Small intestine (tissue), 7 donors: ENCODE results near the gene SRGAP3. TPM values are rescaled to one million over a fixed set of nuclear protein-coding genes. Genes with fewer than 3 reads are reported as not detected.

Experiments used
- DNase-seq, 2 donors: peaks; one replicate each; pipeline versions ENCODE4 v3.0.0 to v3.0.0-alpha.2; 2013
- FAIRE-seq: peaks from 2 replicates; lab custom pipeline; 2012; peaks lifted over from hg19 to GRCh38; lab: Jason Lieb, UNC
- H3K27ac ChIP-seq, 3 donors: one replicate each; pipeline ENCODE4 v1.5.1; 2013; ENCODE audit warnings: low read length in 2 of 3, mild to moderate bottlenecking in 2 of 3, control low read depth in 1 of 3, inconsistent platforms in 1 of 3, low read depth in 1 of 3, moderate library complexity in 1 of 3
- H3K27me3 ChIP-seq, 3 donors: one replicate each; pipeline ENCODE4 v1.6.1; 2013; ENCODE audit warnings: low read length in 3 of 3, inconsistent platforms in 1 of 3; ENCODE audit not compliant: control insufficient read depth in 3 of 3, insufficient read depth in 3 of 3
- H3K36me3 ChIP-seq, 3 donors: one replicate each; pipeline ENCODE4 v1.6.1; 2013; ENCODE audit warnings: low read length in 3 of 3, inconsistent platforms in 1 of 3, low read depth in 1 of 3, mild to moderate bottlenecking in 1 of 3, moderate library complexity in 1 of 3; ENCODE audit not compliant: control insufficient read depth in 3 of 3, insufficient read depth in 2 of 3
- H3K4me1 ChIP-seq, 3 donors: one replicate each; pipeline ENCODE4 v1.6.1; 2013; ENCODE audit warnings: low read length in 2 of 3, inconsistent platforms in 1 of 3, low read depth in 1 of 3, mild to moderate bottlenecking in 1 of 3, moderate library complexity in 1 of 3; ENCODE audit not compliant: control insufficient read depth in 3 of 3, insufficient read depth in 2 of 3
- H3K4me3 ChIP-seq, 3 donors: one replicate each; pipeline ENCODE4 v1.5.1; 2013; ENCODE audit warnings: low read length in 3 of 3, control low read depth in 1 of 3, inconsistent platforms in 1 of 3, low read depth in 1 of 3, mild to moderate bottlenecking in 1 of 3, moderate library complexity in 1 of 3
- H3K9me3 ChIP-seq, 2 donors: one replicate each; pipeline ENCODE4 v1.6.1; 2013; ENCODE audit warnings: low read depth in 1 of 2, low read length in 1 of 2; ENCODE audit not compliant: control insufficient read depth in 2 of 2, insufficient read depth in 1 of 2
- WGBS, 3 donors: extraction: QIAGEN DNeasy Blood & Tissue Kit; methylation state at CpG; one replicate each; pipeline ENCODE4 v1.1.7; 2013; 5-methylcytosine and 5-hydroxymethylcytosine counted together
- polyA plus RNA-seq, 4 donors: library from polyadenylated mRNA; stranded (reverse) in 3 of 4; unstranded in 1 of 4; fragments of 200-250 nt in 3 of 4; fragments of 120-200 nt in 1 of 4; gene quantifications; one replicate each; pipeline versions ENCODE4 v1.2.1 to v1.2.3, GENCODE V29; 2013
- donor health status: healthy with polysubstance abuse.
- donor health status: control.
- donor health status: control.
- donor health status: Bipolar disorder and iron deficiency.
- donor health status: healthy.

The SRGAP3 gene
- polyA plus RNA-seq, 4 donors = 0.22 to 2.7 (median 1.2) TPM

DNA sequence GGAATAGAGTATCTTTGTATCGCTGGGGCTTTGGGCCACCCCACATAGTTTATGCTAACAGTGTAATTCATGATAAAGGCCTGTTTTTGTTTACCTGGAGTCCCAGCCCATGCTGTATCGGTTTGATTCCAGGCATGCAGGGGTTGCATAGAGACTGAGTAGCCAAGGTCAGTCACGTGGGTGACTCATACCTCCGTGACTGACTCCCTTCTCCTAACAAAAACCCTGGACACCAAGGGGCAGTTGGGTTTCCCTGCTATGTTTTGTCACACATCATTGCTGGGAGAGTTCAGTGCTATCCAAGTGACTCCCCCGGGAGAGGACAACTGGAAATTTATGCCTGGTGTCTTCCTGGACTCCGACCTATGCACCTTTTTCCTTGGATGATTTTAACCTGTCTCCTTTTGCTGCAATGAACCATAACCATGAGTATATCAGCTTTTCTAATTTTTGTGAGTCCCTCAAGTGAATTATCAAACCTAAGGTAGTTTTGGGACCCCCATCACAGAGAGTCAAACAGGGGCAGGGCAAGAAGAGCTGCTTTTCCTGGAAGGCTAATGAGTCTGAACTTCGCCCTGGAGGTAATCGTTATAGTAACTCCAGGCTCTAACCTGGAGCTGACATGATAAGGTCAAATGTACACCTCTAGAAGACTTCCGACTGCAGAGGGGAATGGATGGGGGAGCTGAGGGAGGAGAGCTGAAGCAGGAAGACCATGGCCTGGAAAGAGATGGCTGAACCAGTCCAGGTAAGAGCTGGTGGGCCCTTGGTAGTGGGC lies 57.0 kb downstream of the SRGAP3 start:
- 45 to 73% (median 60%) methylated on average over 9 of the region's 9 CpGs for WGBS, 3 donors
- DNase-seq = peak; percentile 46 to 58
- H3K27me3 ChIP-seq = no peaks in the 10 kb centered on the region
- no peaks in the 10 kb centered on the region for H3K9me3 ChIP-seq
- H3K27ac ChIP-seq = peak overlapping the region in 1 of 3 donors; percentile 26
- H3K36me3 ChIP-seq = peaks cover 0 to 2% (median 0%) of the 10 kb centered on the region in 3 donors
- H3K4me1 ChIP-seq = peaks cover 0 to 15% (median 0%) of the 10 kb centered on the region in 3 donors
- H3K4me3 ChIP-seq = no peak overlapping the region
- FAIRE-seq = no peak

DNA sequence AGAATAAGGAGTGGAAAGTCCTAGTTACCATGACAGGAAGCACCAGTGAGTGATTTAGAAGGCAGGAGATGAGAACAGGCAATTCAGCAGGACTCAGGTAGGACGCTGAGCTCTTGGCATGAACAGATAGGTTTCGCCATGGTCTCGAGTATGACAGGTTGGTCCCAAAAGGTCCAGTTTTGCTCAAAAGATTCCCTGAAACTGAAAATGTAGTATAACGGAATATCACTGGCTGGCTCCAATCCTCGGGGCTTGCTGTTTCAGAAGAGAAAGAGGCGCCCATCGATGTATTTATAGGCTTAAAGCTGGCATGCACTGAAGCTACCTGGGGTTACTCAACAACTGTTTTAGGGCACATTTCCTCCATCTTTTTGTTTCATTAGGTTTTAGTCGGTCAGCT lies 59.2 kb downstream of the SRGAP3 start:
- Histone ChIP-seq H3K4me1 (peaks cover 0 to 15% (median 0%) of the 10 kb centered on the region in 3 donors), H3K4me3 (no peak overlapping the region), H3K27me3 (no peaks in the 10 kb centered on the region), H3K36me3 (peaks cover 0 to 2% (median 0%) of the 10 kb centered on the region in 3 donors), H3K9me3 (no peaks in the 10 kb centered on the region), H3K27ac (no peak overlapping the region)
- FAIRE-seq = no peak
- DNase-seq = no peak
- WGBS, 3 donors = 91 to 95% (median 92%) methylated on average over 8 of the region's 8 CpGs

DNA sequence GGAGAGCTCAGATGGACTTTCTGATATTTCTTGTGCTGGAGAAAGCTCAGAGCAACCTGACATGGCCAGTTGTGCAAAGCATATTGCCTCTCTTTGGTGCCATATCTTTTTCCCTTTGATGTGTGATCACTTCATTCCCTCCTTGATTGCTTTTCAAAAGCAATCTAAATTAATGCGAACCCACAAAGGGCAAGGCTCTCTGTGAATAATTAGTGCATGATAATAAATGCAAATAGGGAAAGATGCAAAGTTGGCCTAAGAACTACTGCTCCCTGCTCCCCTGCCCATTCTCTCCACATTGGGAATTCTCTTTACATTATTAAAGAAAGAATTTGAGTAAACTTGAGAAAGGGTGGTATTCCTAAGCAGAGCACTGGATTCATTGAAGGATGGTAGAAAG lies 60.9 kb downstream of the SRGAP3 start:
- H3K4me1 ChIP-seq = peaks cover 0 to 15% (median 0%) of the 10 kb centered on the region in 3 donors
- DNase-seq (no peak), FAIRE-seq (no peak)
- WGBS, 3 donors = 71 to 92% (median 88%) methylated on average over 1 of the region's 1 CpG
- H3K9me3 ChIP-seq = no peaks in the 10 kb centered on the region
- H3K27ac ChIP-seq = no peak overlapping the region
- peaks cover 0 to 2% (median 0%) of the 10 kb centered on the region in 3 donors for H3K36me3 ChIP-seq
- H3K4me3 ChIP-seq = no peak overlapping the region
- H3K27me3 ChIP-seq = no peaks in the 10 kb centered on the region

DNA sequence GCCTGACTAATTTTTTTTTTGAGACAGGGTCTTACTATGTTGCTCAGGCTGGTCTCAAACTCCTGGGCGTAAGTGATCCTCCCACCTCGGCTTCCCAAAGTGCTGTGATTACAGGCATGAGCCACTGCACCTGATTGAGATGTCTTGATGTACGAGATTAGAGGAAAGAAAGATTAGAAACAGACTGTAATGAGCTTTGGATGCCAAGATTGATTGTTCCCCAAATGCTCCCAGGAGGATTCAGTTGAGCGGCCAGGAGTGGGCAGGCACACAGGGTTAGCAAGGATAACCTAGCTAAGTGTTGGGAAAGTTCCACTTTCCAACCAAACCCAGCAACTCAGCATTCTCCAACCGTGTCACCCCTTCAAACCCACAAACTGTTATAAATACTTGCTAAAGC lies 63.7 kb downstream of the SRGAP3 start:
- Histone ChIP-seq H3K4me1 (no peaks in the 10 kb centered on the region), H3K36me3 (peaks cover 0 to 2% (median 0%) of the 10 kb centered on the region in 3 donors), H3K9me3 (no peaks in the 10 kb centered on the region), H3K27ac (no peak overlapping the region), H3K4me3 (no peak overlapping the region), H3K27me3 (no peaks in the 10 kb centered on the region)
- DNase-seq (no peak), FAIRE-seq (no peak)
- WGBS, 3 donors = 81 to 86% (median 86%) methylated on average over 5 of the region's 5 CpGs

DNA sequence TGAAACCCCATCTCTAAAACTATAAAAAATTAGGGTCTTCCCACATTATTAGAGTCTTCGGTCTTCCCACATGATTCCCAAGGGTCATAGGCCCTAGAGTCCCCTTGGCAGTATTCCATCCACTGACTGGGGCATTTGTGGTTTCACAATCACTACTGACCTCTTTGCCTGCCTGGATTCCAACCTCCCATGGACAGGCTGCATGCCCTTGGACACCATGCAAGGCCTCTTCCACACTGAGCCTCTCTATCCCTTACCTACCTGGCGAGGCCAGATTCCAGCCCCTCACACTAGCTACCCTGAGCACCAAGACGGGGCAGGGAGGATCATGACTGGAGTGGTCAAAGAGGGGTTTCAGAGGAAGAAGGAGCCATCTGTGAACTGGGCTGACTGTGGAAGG lies 64.4 kb downstream of the SRGAP3 start:
- Histone ChIP-seq H3K27ac (no peak overlapping the region), H3K27me3 (no peaks in the 10 kb centered on the region), H3K4me1 (no peaks in the 10 kb centered on the region), H3K36me3 (no peaks in the 10 kb centered on the region), H3K4me3 (no peak overlapping the region), H3K9me3 (no peaks in the 10 kb centered on the region)
- DNase-seq (no peak), FAIRE-seq (no peak)
- 86 to 95% (median 92%) methylated on average over 3 of the region's 3 CpGs for WGBS, 3 donors

DNA sequence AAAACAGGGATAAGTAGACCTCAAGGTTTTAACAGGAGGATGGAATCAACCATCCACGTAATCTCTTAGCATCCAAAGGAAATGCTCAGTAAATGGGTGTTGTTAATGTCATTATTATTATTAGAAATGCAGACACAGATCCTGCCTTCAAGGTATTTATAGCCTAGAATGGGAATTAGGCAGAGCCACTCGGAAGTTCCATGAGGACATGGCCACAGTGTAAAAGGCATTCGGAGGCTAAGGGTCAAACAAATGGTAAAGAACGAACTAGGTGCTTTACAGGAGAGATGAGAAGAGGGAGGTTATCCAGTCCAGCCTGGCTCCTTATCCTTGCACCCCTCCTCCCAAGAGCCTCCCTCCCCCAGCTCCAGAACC lies 65.0 kb downstream of the SRGAP3 start:
- no peaks in the 10 kb centered on the region for H3K36me3 ChIP-seq
- no peaks in the 10 kb centered on the region for H3K9me3 ChIP-seq
- no peak for FAIRE-seq
- WGBS, 3 donors = 90 to 98% (median 96%) methylated on average over 4 of the region's 4 CpGs
- DNase-seq = no peak
- no peak overlapping the region for H3K27ac ChIP-seq
- no peak overlapping the region for H3K4me3 ChIP-seq
- no peaks in the 10 kb centered on the region for H3K4me1 ChIP-seq
- no peaks in the 10 kb centered on the region for H3K27me3 ChIP-seq

DNA sequence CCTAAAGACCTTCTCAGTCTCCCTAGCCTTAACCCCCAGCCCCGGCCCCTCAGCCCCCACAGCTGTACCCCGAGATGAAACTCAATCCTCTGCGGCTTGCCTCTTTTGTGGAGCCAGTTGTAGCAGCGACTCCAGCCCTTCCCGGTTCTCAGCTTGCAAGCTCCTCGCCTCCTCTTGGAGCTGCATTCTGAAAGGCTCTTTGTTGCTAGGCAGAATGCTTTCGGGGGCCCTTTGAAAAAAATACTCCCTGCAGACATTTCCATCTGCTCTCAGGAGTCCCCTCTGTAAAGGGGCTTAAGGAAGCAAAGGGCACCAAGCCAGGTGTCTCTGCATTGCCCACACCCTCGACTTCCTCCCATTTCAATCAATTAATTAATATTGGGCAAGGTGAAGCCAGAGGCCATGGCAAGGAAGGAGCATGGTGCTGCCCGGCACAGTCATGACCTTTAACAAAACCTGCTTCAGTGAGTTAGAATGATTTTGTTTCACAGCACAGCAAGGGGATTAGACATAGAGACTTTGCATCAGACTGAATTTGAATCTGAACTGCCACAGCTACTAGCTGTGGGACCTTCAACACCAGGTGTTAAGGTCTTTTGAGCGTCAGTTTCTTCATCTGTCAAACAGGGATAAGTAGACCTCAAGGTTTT lies 65.5 kb downstream of the SRGAP3 start:
- Histone ChIP-seq H3K27ac (no peak overlapping the region), H3K4me1 (no peaks in the 10 kb centered on the region), H3K36me3 (no peaks in the 10 kb centered on the region), H3K27me3 (no peaks in the 10 kb centered on the region), H3K4me3 (no peak overlapping the region), H3K9me3 (no peaks in the 10 kb centered on the region)
- DNase-seq (no peak), FAIRE-seq (no peak)
- 55 to 76% (median 73%) methylated on average over 10 of the region's 10 CpGs for WGBS, 3 donors

DNA sequence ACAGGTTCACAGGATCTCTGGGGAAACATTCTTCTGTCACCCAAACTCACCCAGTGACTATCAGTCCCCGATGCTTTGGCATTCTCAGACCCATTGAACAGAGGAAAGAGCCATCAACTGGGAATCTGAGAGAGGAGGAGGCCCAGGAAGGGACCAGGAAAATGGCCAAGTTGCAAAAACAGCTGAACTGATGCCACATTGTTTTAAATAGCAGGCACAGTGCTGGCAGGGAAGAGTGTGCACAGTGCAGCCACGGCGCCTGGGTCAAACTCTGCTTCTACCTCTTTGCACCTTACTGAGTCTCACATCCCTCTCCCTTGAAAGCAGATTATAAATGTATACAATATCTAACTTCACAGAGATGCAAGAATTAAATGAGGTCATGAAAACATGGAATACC lies 66.4 kb downstream of the SRGAP3 start:
- WGBS, 3 donors = 78 to 83% (median 80%) methylated on average over 3 of the region's 3 CpGs
- FAIRE-seq = no peak
- H3K9me3 ChIP-seq = no peaks in the 10 kb centered on the region

More for the DNA sequence above, 66.4 kb downstream of the SRGAP3 start:
- no peaks in the 10 kb centered on the region for H3K27me3 ChIP-seq
- no peak overlapping the region for H3K4me3 ChIP-seq
- no peaks in the 10 kb centered on the region for H3K36me3 ChIP-seq
- DNase-seq = no peak
- H3K4me1 ChIP-seq = no peaks in the 10 kb centered on the region
- no peak overlapping the region for H3K27ac ChIP-seq
